GM19455 (cell line): ENCODE data around the gene PXN.
"Not testable (repeated sequence)": the region's sequence is repeated elsewhere in the genome, so short reads cannot be mapped to it uniquely, and the experiment has no call there.

Source experiments
- ATAC-seq: cut with Tn5 transposase; IDR thresholded peaks from one replicate; pipeline ENCODE4 v1.9.1; 2021; ENCODE audit not compliant: unreplicated experiment

Gene PXN

GRCh38 chr12:120227233-120228040 is 38.1 kb downstream of the PXN start:
- ATAC-seq, result no peak

- ATAC-seq, result no peak
These were observed 39.5 kb downstream of the PXN start for GRCh38 chr12:120225852-120226640.

- ATAC-seq, result no peak
These were observed 40.4 kb downstream of the PXN start for GRCh38 chr12:120225200-120225558.

- ATAC-seq, result no peak
These were observed 41.0 kb downstream of the PXN start for GRCh38 chr12:120224304-120225199.

- no peak for ATAC-seq
These were observed 41.8 kb downstream of the PXN start for GRCh38 chr12:120223458-120224303.

GRCh38 chr12:120222288-120222832 is 43.2 kb downstream of the PXN start:
- ATAC-seq, result no peak

- no peak for ATAC-seq
These were observed 44.0 kb downstream of the PXN start for GRCh38 chr12:120221576-120221900.

- no peak for ATAC-seq
These were observed 44.5 kb downstream of the PXN start for GRCh38 chr12:120220838-120221575.

- ATAC-seq, result no peak
These were observed 46.6 kb downstream of the PXN start for GRCh38 chr12:120218680-120219606.

GRCh38 chr12:120216742-120217605 is 48.6 kb downstream of the PXN start:
- ATAC-seq, result no peak

GRCh38 chr12:120215766-120216735 is 49.5 kb downstream of the PXN start:
- no peak for ATAC-seq

- no peak for ATAC-seq
These were observed 50.2 kb downstream of the PXN start for GRCh38 chr12:120215357-120215735.

- no peak for ATAC-seq
These were observed 50.7 kb downstream of the PXN start for GRCh38 chr12:120214626-120215356.

GRCh38 chr12:120213758-120214157 is 51.8 kb downstream of the PXN start:
- ATAC-seq, result no peak

- ATAC-seq, result not testable (repeated sequence)
These were observed 52.3 kb downstream of the PXN start for GRCh38 chr12:120213182-120213581.

- ATAC-seq, result no peak
These were observed 53.2 kb downstream of the PXN start for GRCh38 chr12:120212301-120212700.
